Pancreas (tissue), 10 donors: ENCODE results near the gene MRC2. TPM values are rescaled to one million over a fixed set of nuclear protein-coding genes. Genes with fewer than 3 reads are reported as not detected.

Experiments used
- ATAC-seq, 4 donors: fragments of 200-7000 bp; cut with Tn5 transposase; one replicate each; pipeline versions ENCODE4 v1.8.0 to v1.9.1; 2020; ENCODE audit warnings: mild to moderate bottlenecking in 4 of 4, moderate library complexity in 4 of 4
- DNase-seq, 6 donors: peaks; one replicate each; pipeline ENCODE4 v3.0.0-alpha.2; 2020
- FAIRE-seq: peaks from 2 replicates; lab custom pipeline; 2012; peaks lifted over from hg19 to GRCh38; lab: Jason Lieb, UNC
- H3K27ac ChIP-seq, 4 donors: fragments of 200-600 bp; sonication (generic); 1 replicate in 3 of 4; 2 replicates in 1 of 4; pipeline versions ENCODE4 v1.5.0 to v1.8.0; 2020
- H3K27me3 ChIP-seq, 4 donors: fragments of 200-600 bp; one replicate each; pipeline ENCODE4 v1.8.0; 2021
- H3K36me3 ChIP-seq, 3 donors: fragments of 200-600 bp; sonication (generic) in 1 of 3; one replicate each; pipeline versions ENCODE4 v1.5.0 to v1.8.0; 2020 to 2021
- H3K4me1 ChIP-seq, 3 donors: fragments of 200-600 bp; one replicate each; pipeline ENCODE4 v1.8.0; 2021
- H3K4me3 ChIP-seq, 4 donors: fragments of 200-600 bp; sonication (generic) in 2 of 4; one replicate each; pipeline versions ENCODE4 v1.5.0 to v1.8.0; 2020 to 2021
- H3K9me3 ChIP-seq, 4 donors: fragments of 200-600 bp; one replicate each; pipeline ENCODE4 v1.8.0; 2021
- CTCF ChIP-seq, 4 donors: fragments of 200-600 bp; sonication (generic) in 3 of 4; IDR thresholded peaks; one replicate each; pipeline versions ENCODE4 v1.5.0 to v1.8.0; 2021; ENCODE audit warnings: antibody characterized with exemption in 4 of 4
- WGBS, 2 donors: extraction: QIAGEN DNeasy Blood & Tissue Kit; methylation state at CpG; one replicate each; pipeline ENCODE4 v1.1.7; 2013; 5-methylcytosine and 5-hydroxymethylcytosine counted together
- intact Hi-C, 3 donors: fragments of 100-400 bp; cut with DNase I; formaldehyde crosslinking; loops; one replicate each; pipeline versions ENCODE4 v1.11.1 to v1.14.2; 2022
- polyA plus RNA-seq, 2 donors: library from polyadenylated mRNA; stranded (reverse); fragments of 200-250 nt; gene quantifications; one replicate each; pipeline ENCODE4 v1.2.3, GENCODE V29; 2013
- total RNA-seq, 6 donors: library from RNA; stranded (reverse); fragmentation: NEBNext Ultra II Directional in 4 of 6; extraction: Animal tissue kit (Norgen Biotek cat#: 25700) in 4 of 6; gene quantifications; one replicate each; pipeline versions ENCODE4 v1.2.1 to v1.2.4, GENCODE V29; 2021 to 2023
- donor health status: healthy with polysubstance abuse.
- donor health status: DM: no; HTN: no; CAD: no; lungs with moderate emphysema.
- donor health status: DM: no; HTN: no; CAD: no.
- donor health status: control.
- donor health status: control.
- donor health status: Bipolar disorder and iron deficiency.
- donor health status: DM: yes; HTN: yes; CAD: no.
- donor health status: DM: no; HTN: no; CAD: no.
- donor health status: DM: no; HTN: no; CAD: no.
- donor health status: DM: yes; HTN: yes; CAD: no.

MRC2 gene
- total and polyA plus RNA-seq, 8 donors = 1.6 to 25.4 (median 5.1) TPM

- H3K4me1 ChIP-seq = no peaks in the 10 kb centered on the region
- TF ChIP-seq CTCF (IDR thresholded peaks at IDR 0.05) = no peak
- no peaks in the 10 kb centered on the region for H3K36me3 ChIP-seq
- no peaks in the 10 kb centered on the region for H3K27me3 ChIP-seq
- intact Hi-C loops = no loop called here
- WGBS, 2 donors = 49 to 56% methylated on average over 17 of the region's 17 CpGs
- no peaks in the 10 kb centered on the region for H3K9me3 ChIP-seq
- ATAC-seq (no peak), FAIRE-seq (no peak), DNase-seq (no peak)
- H3K4me3 ChIP-seq = no peak overlapping the region
- H3K27ac ChIP-seq = no peak overlapping the region
These were observed 17.2 kb downstream of the MRC2 start for GRCh38 chr17:62644487-62645173.

- ATAC-seq (no peak), DNase-seq (no peak), FAIRE-seq (no peak)
- H3K27me3 ChIP-seq = no peaks in the 10 kb centered on the region
- 55 to 65% methylated on average over 15 of the region's 15 CpGs for WGBS, 2 donors
- no peaks in the 10 kb centered on the region for H3K4me1 ChIP-seq
- no peaks in the 10 kb centered on the region for H3K9me3 ChIP-seq
- no peaks in the 10 kb centered on the region for H3K36me3 ChIP-seq
- H3K27ac ChIP-seq = no peak overlapping the region
- H3K4me3 ChIP-seq = no peak overlapping the region
- no peak for TF ChIP-seq CTCF (IDR thresholded peaks at IDR 0.05)
- intact Hi-C loops = no loop called here
These were observed 20.9 kb downstream of the MRC2 start for GRCh38 chr17:62648251-62648955.

GRCh38 chr17:62648956-62649294 lies 21.5 kb downstream of the MRC2 start:
- WGBS, 2 donors = 60 to 65% methylated on average over 6 of the region's 6 CpGs
- Histone ChIP-seq H3K4me1 (no peaks in the 10 kb centered on the region), H3K27me3 (no peaks in the 10 kb centered on the region), H3K27ac (no peak overlapping the region), H3K9me3 (no peaks in the 10 kb centered on the region), H3K36me3 (no peaks in the 10 kb centered on the region), H3K4me3 (no peak overlapping the region)
- intact Hi-C loops = no loop called here
- DNase-seq (no peak), FAIRE-seq (no peak), ATAC-seq (no peak)
- TF ChIP-seq CTCF (IDR thresholded peaks at IDR 0.05) = no peak

GRCh38 chr17:62649570-62649969 lies 22.1 kb downstream of the MRC2 start:
- Histone ChIP-seq H3K4me3 (no peak overlapping the region), H3K36me3 (no peaks in the 10 kb centered on the region), H3K9me3 (no peaks in the 10 kb centered on the region), H3K27ac (no peak overlapping the region), H3K4me1 (no peaks in the 10 kb centered on the region), H3K27me3 (no peaks in the 10 kb centered on the region)
- FAIRE-seq (no peak), ATAC-seq (no peak), DNase-seq (no peak)
- no peak for TF ChIP-seq CTCF (IDR thresholded peaks at IDR 0.05)
- WGBS, 2 donors = 82 to 92% methylated on average over 7 of the region's 7 CpGs
- intact Hi-C loops = no loop called here

GRCh38 chr17:62650587-62650986 lies 23.1 kb downstream of the MRC2 start:
- H3K9me3 ChIP-seq = no peaks in the 10 kb centered on the region
- intact Hi-C loops = no loop called here
- FAIRE-seq = no peak
- H3K36me3 ChIP-seq = no peaks in the 10 kb centered on the region
- ATAC-seq = no peak
- WGBS, 2 donors = 81 to 82% methylated on average over 6 of the region's 6 CpGs
- TF ChIP-seq CTCF (IDR thresholded peaks at IDR 0.05) = no peak
- no peaks in the 10 kb centered on the region for H3K4me1 ChIP-seq
- H3K27me3 ChIP-seq = no peaks in the 10 kb centered on the region
- no peak overlapping the region for H3K4me3 ChIP-seq
- no peak for DNase-seq
- H3K27ac ChIP-seq = no peak overlapping the region
